Heart right ventricle (tissue), 16 donors: ENCODE data around the gene EEFSEC. TPM values are rescaled to one million over a fixed set of nuclear protein-coding genes. Genes with fewer than 3 reads are reported as not detected.

Source experiments
- ATAC-seq, 8 donors: fragments of 200-7000 bp; cut with Tn5 transposase; one replicate each; pipeline ENCODE4 v1.9.1; 2020; ENCODE audit warnings: mild to moderate bottlenecking in 8 of 8, moderate library complexity in 8 of 8, moderate number of reproducible peaks in 1 of 8
- DNase-seq, 2 donors: peaks; one replicate each; pipeline ENCODE4 v3.0.0-alpha.2; 2020
- H3K27ac ChIP-seq, 10 donors: fragments of 200-600 bp; sonication (generic) in 2 of 10; one replicate each; pipeline versions ENCODE4 v1.5.0 to v1.8.0; 2020 to 2022; ENCODE audit warnings: mild to moderate bottlenecking in 3 of 10
- H3K27me3 ChIP-seq, 7 donors: fragments of 200-600 bp; one replicate each; pipeline ENCODE4 v1.8.0; 2021 to 2022; ENCODE audit warnings: mild to moderate bottlenecking in 2 of 7
- H3K36me3 ChIP-seq, 9 donors: fragments of 200-600 bp; sonication (generic) in 1 of 9; one replicate each; pipeline versions ENCODE4 v1.5.0 to v1.8.0; 2020 to 2022; ENCODE audit warnings: mild to moderate bottlenecking in 2 of 9
- H3K4me1 ChIP-seq, 9 donors: fragments of 200-600 bp; sonication (generic) in 1 of 9; one replicate each; pipeline versions ENCODE4 v1.5.0 to v1.8.0; 2020 to 2022; ENCODE audit warnings: mild to moderate bottlenecking in 4 of 9
- H3K4me3 ChIP-seq, 10 donors: fragments of 200-600 bp; sonication (generic) in 2 of 10; one replicate each; pipeline versions ENCODE4 v1.5.0 to v1.8.0; 2020 to 2022; ENCODE audit warnings: mild to moderate bottlenecking in 7 of 10, moderate library complexity in 2 of 10
- H3K9me3 ChIP-seq, 11 donors: fragments of 200-600 bp in 10 of 11; sonication (generic) in 2 of 11; one replicate each; pipeline versions ENCODE4 v1.5.0 to v1.8.0; 2013 to 2022; ENCODE audit warnings: mild to moderate bottlenecking in 2 of 11, control low read depth in 1 of 11, moderate library complexity in 1 of 11
- WGBS, 2 donors: extraction: QIAGEN DNeasy Blood & Tissue Kit; methylation state at CpG; one replicate each; pipeline ENCODE4 v1.1.7; 2013; ENCODE audit warnings: inconsistent platforms in 1 of 2; 5-methylcytosine and 5-hydroxymethylcytosine counted together
- intact Hi-C, 10 donors: fragments of 100-400 bp; cut with DNase I; formaldehyde crosslinking; loops; one replicate each; pipeline versions ENCODE4 v1.11.1 to v1.14.2; 2022
- polyA plus RNA-seq, 2 donors: library from polyadenylated mRNA; stranded (reverse); fragments of 200-250 nt; gene quantifications; one replicate each; pipeline ENCODE4 v1.2.3, GENCODE V29; 2013
- total RNA-seq, 10 donors: library from RNA; stranded (reverse); fragmentation: NEBNext Ultra II Directional in 3 of 10; extraction: Animal tissue kit (Norgen Biotek cat#: 25700) in 3 of 10; gene quantifications; one replicate each; pipeline versions ENCODE4 v1.2.1 to v1.2.4, GENCODE V29; 2021 to 2023
- TF ChIP-seq, protein P1 (sequence below), 9 donors: fragments of 200-600 bp; sonication (generic) in 2 of 9; IDR thresholded peaks; one replicate each; pipeline versions ENCODE4 v1.5.0 to v1.8.0; 2021 to 2022; ENCODE audit warnings: antibody characterized with exemption in 9 of 9, mild to moderate bottlenecking in 5 of 9, moderate library complexity in 1 of 9
- donor health status: Arrhythmogenic right ventricular cardiomyopathy.
- donor health status: ischemic (EF 13 %, LVEDD 7.1; RV severe dilation, severe dysfunction).
- donor health status: healthy with polysubstance abuse.
- donor health status: DM: no; HTN: yes; CAD: no.
- donor health status: DM: no; HTN: no; CAD: no.
- donor health status: ischemic (EF 25% LVEDD 6.9; RV normal size, moderate dysfunction).
- donor health status: ischemic (EF 25% LVEDD 5.7; RV mildly dilated, moderate dysfunction).
- donor health status: healthy.
- donor health status: DM: yes; HTN: yes; CAD: no.
- donor health status: Ischemic cardiomyopathy.
- donor health status: ischemic (EF 35%, LVEDD 5.7; RV mildly dilated, moderate dysfunction).
- donor health status: nonischemic (EF 11% LVEDD 7.7; RV severe dilation, severe dysfunction).
- donor health status: DM: yes; HTN: yes; CAD: no.
- donor health status: PGD.
- donor health status: ischemic (EF 29% LVEDD 5.4; RV normal size, mild dysfunction).
- donor health status: nonischemic (EF 23%, LVEDD 6.1; RV moderate dilation, normal function).

EEFSEC gene
- total and polyA plus RNA-seq, 12 donors = 16.5 to 29.5 (median 25.0) TPM

DNA sequence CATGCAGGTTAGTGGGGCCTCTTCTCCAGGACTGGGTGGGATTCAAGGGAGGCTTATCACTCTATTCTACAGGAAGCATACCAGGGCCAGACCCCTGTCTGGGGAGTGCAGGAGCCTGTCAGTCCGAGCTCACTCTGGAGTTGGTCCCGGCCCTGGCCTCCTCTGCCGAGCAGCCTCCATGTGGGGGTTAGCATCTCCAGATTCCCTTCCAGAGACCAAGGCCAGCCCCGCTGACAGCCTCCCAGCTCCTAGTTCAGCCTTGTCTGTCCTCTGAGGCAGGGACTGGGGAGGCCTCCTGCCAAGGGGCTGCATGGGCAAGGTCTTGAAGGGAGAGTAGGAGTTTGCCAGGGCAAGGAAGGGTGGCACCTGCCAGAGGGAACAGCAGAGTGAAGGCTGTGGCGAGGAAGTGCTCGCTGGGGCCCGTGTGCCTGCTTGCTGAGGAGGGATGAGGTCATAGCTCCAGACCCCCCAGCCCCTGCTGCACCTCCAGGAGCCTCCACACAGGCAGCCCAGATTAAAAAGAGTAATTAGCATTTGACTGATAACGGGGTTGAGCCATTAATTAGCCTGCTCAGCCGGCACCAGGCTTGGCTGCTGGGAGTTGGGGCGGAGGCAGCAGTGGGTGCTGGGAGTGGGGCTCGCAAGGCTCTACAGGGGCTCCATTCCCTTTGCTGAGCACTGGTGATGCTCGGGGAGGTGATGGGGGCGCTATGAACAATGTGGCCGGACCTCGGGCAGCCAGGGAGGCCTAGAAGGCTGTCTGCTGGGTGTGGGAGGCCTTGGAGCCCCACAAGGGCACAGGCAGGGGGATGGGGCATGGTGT, 259.1 kb downstream of the EEFSEC start:
- no peaks in the 10 kb centered on the region for H3K9me3 ChIP-seq
- WGBS, 2 donors = 88 to 92% methylated on average over 15 of the region's 15 CpGs
- no peak for DNase-seq
- H3K4me1 ChIP-seq = peaks cover 0 to 13% (median 5%) of the 10 kb centered on the region in 9 donors
- H3K4me3 ChIP-seq = no peak overlapping the region
- intact Hi-C loops = no loop called here
- H3K36me3 ChIP-seq = peaks cover 0 to 6% (median 0%) of the 10 kb centered on the region in 9 donors
- ATAC-seq = no peak
- TF ChIP-seq, protein P1, sequence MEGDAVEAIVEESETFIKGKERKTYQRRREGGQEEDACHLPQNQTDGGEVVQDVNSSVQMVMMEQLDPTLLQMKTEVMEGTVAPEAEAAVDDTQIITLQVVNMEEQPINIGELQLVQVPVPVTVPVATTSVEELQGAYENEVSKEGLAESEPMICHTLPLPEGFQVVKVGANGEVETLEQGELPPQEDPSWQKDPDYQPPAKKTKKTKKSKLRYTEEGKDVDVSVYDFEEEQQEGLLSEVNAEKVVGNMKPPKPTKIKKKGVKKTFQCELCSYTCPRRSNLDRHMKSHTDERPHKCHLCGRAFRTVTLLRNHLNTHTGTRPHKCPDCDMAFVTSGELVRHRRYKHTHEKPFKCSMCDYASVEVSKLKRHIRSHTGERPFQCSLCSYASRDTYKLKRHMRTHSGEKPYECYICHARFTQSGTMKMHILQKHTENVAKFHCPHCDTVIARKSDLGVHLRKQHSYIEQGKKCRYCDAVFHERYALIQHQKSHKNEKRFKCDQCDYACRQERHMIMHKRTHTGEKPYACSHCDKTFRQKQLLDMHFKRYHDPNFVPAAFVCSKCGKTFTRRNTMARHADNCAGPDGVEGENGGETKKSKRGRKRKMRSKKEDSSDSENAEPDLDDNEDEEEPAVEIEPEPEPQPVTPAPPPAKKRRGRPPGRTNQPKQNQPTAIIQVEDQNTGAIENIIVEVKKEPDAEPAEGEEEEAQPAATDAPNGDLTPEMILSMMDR (IDR thresholded peaks at IDR 0.05) = no peak
- no peaks in the 10 kb centered on the region for H3K27me3 ChIP-seq
- H3K27ac ChIP-seq = no peak overlapping the region

DNA sequence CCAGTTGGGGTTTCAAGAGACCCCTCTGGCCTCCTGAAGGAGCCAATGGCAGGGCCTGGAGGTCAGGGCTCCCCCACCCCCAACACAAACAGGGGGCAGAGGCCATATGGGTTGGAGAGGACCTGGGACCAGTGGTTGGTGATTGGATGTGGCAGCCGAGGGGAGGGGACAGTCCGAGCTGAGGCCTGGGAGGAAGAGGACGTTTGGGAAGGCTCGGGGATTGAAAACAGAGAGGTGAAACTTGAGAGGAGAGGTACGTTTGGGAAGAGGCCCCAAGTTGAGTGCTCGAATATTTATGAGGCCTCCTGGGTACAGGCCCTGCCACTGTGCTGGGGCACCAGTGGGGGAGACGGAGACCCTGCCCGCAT, 259.7 kb downstream of the EEFSEC start:
- ATAC-seq (no peak), DNase-seq (no peak)
- peaks cover 0 to 6% (median 0%) of the 10 kb centered on the region in 9 donors for H3K36me3 ChIP-seq
- H3K4me3 ChIP-seq = no peak overlapping the region
- TF ChIP-seq, protein P1 (IDR thresholded peaks at IDR 0.05) = no peak
- no peaks in the 10 kb centered on the region for H3K9me3 ChIP-seq
- H3K27me3 ChIP-seq = no peaks in the 10 kb centered on the region
- no peak overlapping the region for H3K27ac ChIP-seq
- intact Hi-C loops = no loop called here
- peaks cover 0 to 13% (median 5%) of the 10 kb centered on the region in 9 donors for H3K4me1 ChIP-seq
- 86 to 88% methylated on average over 8 of the region's 8 CpGs for WGBS, 2 donors

DNA sequence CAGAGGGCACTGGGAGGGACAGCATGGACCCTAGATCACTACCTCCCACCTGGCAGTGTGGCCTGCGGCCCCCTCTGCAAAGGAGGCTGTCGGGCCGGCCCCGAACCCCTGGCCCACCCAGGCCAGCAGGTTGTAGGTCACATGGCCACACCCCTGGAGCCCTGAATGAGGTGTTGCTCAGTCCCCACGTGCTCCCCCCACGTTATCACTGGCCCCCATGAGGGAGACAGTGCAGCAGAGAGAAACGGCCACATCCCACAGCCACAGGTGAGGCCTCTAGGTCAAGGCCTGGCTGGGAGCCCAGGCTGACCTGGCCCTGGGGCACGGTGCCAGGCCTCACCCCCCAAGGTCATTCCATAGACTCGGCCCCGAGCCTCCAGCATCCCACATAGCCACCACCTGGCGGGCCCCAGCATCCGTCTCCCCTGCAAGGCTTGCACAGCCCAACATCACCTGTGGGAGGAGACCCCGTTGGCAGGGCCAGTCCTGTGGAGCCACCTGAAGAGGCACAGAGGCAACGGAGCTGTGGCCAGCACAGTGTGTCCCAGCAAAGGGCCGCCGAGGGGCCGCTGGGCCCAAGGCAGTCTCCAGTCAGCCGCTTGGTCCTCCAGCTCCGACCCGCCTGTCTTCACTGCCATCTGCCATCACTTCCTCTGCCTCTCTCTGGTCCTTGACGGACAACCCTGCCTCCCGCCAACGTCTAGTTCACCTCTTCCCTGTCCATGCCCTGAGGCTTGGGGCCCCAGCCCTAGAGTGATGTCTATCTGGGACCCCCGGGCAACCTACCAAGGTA, 260.3 kb downstream of the EEFSEC start:
- no peak overlapping the region for H3K27ac ChIP-seq
- no peak overlapping the region for H3K4me3 ChIP-seq
- no peaks in the 10 kb centered on the region for H3K36me3 ChIP-seq
- DNase-seq (no peak), ATAC-seq (no peak)
- no peaks in the 10 kb centered on the region for H3K9me3 ChIP-seq
- TF ChIP-seq, protein P1 (IDR thresholded peaks at IDR 0.05) = no peak
- 90 to 92% methylated on average over 24 of the region's 24 CpGs for WGBS, 2 donors
- no peaks in the 10 kb centered on the region for H3K27me3 ChIP-seq
- intact Hi-C loops = no loop called here
- H3K4me1 ChIP-seq = peaks cover 0 to 13% (median 5%) of the 10 kb centered on the region in 9 donors

DNA sequence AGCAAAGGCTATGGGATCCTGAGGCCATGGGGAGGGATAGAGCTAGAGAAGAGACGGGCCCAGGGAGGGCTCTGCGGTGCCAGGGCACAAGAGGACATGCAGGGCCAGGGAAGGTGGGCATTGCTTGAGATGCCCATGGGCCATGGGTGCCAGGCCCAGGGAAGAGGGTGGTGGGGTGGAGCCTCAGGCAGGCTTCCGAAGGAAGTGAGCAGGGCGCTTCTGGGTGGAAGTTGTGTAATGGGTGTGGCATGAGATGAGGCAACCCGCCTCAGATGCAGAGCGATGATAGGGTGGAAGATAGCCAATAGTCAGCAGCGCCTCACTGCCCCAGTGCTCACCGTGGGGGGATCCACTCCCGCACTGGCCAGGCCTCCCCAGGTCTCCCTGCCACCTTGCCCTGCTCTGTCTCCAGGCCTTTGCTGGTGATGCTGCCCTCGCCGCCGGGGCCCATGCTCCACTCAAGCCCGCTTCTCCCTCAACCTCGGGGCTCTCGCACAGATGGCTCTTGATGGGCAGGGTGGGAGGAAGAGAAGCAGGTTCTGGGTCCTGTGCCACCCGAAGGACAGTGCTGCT, 262.0 kb downstream of the EEFSEC start:
- intact Hi-C loops = no loop called here
- DNase-seq (no peak), ATAC-seq (no peak)

More for the DNA sequence above, 262.0 kb downstream of the EEFSEC start:
- Histone ChIP-seq H3K9me3 (peaks cover 0 to 7% (median 0%) of the 10 kb centered on the region in 11 donors), H3K27ac (no peak overlapping the region), H3K4me1 (peaks cover 0 to 3% (median 0%) of the 10 kb centered on the region in 9 donors), H3K27me3 (no peaks in the 10 kb centered on the region), H3K36me3 (no peaks in the 10 kb centered on the region), H3K4me3 (no peak overlapping the region)
- TF ChIP-seq, protein P1 (IDR thresholded peaks at IDR 0.05) = no peak
- 92 to 97% methylated on average over 16 of the region's 16 CpGs for WGBS, 2 donors
